G401.6 (cell line): ENCODE measurements around the gene NFASC.

ENCODE experiments used
- FAIRE-seq: peaks from 2 replicates; lab custom pipeline; 2012; peaks lifted over from hg19 to GRCh38; lab: Jason Lieb, UNC

NFASC gene

DNA sequence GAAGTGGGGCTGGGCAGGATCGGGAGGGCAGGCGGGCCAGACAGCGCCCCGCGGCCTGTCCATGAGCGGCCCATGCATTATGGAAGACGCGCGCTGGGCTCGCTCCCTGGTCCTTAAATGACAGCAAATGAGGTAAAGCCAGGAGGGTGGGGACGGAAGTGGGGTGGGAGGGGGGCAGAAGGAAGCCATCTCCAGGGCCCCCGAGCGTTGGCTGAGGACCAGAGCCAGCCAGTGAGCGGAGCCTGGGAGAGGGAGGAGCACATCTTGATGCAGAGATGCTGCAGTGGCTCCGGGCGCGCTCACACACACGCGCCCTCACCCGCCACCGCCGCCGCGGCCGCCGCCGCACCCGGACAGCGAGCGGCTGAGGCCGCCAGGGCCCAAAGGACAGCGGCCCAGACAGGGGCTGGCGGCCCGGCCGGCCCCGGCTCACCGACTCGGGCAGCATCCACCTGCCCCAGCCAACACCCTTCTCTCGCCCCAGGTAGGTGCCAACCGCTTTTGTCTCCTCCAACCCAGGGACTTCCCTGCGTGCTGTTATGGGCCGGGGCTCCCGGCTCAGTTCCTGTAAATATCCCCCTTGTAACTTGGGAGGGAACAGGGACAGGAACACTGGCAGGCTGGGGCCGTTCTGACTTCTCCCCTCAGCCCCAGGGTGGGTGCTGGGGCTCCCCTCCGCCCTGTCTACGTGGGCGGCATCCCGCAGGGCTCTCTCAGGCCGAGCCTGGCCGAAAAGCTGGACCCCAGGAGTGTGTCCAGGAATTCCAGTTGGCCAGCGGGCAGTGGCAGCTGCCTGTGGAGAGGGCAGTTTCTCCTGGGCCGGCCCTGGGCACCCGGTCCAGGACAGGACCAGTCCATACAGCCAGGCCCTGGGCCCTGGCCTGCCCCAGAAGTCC is 172.5 kb downstream of the NFASC start, which contains the start of gene CNTN2:
CNTN2 (plus strand) TSS at position 302 of the 896 bp plus-strand sequence. CDS start 9,974 bp downstream, outside the sequence.
- FAIRE-seq = no peak

DNA sequence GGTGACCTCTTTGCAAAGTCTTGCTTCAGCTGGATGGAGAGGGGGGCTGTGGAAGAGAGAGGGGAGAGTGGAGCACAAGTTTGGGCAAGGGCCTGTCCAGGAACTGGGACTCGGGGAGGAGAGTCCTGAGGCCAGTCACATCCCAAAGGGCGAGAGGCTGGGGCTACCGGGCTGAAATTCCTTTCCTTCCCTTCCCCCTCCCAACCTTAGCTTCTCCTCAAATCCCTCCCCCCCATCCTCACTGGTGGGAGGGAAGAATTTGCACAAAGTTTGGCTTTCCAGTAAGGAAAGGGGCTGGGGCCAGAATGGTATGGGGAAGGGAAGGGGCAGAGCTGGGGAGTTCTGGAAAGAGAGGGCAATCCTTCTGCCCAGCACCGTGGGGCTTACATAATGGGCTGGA is 173.2 kb downstream of the NFASC start:
- no peak for FAIRE-seq

DNA sequence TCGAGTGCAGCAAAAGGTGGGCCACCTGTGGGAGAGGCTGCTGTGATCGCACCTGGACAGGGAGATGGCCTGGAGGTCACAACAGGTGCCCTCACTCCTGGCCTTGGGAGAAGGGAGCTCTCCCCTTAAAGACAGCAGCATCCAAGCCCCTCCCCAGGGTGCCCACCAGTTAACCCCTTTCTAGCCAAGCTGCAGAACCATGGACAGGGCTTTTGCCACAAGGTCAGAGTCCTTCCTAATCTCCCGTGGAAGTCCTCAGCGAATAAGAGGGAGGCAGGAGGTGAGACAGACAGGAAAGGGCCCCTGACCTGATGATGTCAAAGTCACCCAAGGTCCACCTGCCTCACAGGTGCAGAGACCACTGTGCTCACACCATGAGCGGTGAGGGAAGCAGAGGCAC is 174.1 kb downstream of the NFASC start:
- FAIRE-seq = no peak

DNA sequence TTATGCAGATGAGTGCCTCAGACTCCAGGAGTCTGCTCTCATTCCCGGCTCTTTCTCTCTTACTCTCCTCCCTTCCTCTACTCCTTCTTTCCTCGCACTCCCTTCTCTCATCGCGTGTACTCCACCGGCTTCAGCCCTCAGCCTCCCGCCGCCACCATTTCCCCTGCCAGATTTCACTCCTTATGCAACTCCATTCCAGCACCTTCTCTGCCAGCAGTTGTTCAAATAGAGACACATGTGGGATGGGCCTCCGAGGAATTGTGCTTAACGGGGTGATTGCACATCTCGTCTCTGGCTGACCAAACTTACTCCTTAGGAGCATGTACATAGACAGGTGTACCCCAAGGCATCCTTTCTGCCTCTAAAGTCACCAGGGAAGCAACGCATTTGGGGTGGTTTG is 174.5 kb downstream of the NFASC start:
- FAIRE-seq = no peak

DNA sequence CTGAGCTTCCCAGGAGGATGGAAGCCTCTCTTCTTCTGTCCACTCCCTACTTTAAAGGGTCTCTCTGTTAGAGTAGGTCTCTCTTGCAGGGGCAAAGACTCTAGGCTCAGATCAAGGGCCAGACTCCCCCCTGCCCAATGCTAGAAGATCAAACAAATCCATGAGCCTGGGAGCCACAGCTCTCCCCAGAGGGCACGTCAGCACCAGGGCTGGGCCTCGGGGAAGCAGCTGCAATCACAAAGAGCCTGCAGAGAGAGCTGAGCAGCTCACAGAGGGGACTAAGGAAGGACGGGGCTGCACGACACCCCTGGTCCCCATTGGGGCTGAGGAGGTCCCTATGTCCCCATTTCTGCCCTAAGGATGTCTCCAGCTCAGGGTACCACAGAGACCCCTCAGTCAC is 176.2 kb downstream of the NFASC start:
- FAIRE-seq = no peak

DNA sequence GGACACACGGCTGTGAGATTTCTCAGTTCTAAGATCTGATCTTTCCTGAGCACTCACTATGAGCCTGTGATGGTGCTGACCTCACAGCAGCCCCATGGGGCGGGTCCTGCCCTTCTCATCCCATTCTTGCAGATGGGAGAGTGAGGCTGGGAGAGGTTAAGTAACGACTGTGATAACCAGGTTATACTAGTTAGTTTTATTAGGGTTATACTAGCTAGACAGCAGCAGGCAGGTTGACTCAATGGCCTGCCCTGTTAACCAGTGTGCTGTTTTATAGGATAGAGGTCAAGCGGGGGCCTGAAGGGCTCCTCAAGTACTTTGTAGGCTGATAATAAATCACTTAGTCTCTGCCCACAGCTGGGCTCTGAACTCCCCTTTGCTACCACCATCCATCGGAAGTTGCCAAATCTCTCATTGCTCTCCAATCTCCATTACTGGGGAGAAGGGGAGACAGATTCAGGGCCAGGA is 177.1 kb downstream of the NFASC start:
- no peak for FAIRE-seq

DNA sequence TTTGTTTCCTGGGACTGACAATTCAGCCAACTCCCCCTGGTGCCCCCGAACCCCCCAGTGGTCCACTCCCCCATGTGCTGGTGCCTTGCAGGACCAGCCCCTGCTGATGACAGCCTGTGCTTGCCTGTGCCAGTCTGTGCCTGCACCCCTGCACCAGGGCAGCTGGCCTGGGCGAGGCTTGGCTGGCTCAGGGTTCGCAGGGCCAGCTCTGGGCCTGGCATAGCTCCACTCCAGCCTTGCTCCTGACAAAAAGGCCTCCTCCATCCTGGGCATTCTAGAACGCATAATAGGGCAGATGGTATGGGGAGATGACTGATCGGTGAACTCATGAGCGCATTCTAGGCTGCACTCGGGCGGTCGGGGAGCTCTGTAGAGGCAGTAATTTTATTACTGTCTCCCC is 177.7 kb downstream of the NFASC start:
- no peak for FAIRE-seq

DNA sequence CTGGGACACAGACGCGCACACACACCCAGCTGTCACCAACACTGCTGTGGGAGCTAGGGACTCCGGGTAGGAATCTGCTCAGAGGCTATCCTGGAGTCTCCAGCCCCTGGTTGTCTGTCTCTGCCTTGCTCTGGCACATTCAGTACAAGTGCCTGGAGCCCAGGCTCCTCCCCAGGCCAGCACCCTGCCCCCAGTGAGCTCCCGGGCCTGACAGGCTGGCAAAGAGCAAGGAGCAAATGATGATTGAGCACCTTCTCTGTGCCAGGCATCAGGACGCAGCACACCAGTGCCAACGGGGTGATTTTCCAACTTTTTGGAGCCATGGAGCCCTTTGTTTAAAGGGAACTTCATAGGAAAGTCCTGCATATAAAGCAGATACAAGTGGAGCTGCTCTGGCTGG is 178.8 kb downstream of the NFASC start:
- FAIRE-seq = no peak

DNA sequence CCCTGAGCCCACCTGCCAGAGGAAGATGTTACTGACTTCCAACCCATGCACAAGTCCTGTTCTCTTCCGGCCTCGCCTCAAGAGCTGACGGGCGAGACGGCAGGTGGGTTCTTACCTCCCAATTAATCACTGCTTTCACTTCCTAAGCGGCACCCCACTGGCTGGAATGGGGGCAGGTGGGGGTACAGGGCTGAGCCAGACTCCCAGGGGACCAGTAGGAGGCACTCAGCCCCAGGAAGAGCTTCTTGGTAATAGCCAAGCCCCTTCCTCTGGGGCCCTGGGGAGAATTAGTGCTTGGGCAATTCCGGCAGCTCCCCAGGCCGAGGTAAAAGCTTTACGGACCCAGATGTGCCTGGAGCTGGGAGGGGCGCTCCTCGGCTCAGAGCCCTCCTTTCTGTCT is 182.0 kb downstream of the NFASC start:
- FAIRE-seq = no peak

DNA sequence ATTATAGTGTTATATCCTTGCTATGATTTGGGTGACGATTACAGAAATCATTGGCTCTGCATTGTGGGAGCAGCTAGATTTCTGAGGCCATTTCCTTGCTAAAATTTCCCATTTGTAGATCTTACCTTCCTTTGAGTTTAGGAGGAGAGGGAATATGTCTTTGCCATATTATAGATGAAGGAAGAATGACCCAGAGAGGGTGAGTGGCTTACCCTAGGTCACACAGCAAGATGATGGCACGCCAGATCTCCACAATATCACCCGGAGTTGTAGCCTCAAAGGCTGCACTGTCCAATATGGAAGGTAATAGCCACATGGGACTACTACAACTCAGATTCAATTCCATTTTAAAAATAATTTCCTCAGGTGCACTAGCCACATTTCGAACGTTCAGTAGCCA is 182.6 kb downstream of the NFASC start:
- FAIRE-seq = no peak

DNA sequence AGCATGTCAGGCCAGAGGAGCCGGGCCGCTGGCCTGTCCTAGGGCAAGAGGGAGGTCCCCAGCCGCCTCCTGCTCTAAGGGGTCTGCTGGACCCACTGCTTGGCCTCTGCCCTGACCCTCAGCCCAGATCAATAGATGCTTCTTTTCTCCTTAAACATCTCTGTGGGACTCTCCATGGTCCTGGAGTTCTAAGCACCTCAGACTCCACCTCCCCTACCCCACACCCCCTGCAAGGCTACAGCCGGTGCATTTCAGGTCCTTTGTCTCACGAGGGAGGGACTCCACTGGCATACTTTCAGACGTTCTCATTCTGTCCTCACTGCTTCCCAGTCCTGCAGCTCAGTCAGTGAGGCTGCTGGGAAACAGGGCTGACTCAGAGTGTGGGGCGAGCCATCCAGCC is 183.4 kb downstream of the NFASC start:
- no peak for FAIRE-seq

DNA sequence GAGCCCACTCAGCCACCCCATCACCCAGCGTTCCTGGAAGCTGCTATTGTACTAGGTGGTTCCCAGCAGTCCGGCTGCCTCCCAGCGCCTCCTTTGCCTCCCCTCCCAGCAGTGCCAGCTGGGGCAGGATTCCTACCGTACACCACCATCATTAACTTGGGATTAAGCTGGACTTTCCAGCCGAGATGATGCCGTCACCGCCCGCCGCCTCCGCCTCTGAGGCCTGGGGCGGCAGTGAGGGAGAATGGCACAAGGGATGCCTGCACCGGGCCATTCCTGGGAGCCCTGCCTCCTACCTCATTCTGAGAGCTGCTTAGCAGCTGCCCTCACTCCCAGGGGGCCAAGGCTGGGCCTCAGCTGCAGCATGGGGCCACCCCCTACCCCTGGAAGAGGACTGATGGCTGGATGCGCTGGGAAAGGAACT is 185.5 kb downstream of the NFASC start:
- no peak for FAIRE-seq

DNA sequence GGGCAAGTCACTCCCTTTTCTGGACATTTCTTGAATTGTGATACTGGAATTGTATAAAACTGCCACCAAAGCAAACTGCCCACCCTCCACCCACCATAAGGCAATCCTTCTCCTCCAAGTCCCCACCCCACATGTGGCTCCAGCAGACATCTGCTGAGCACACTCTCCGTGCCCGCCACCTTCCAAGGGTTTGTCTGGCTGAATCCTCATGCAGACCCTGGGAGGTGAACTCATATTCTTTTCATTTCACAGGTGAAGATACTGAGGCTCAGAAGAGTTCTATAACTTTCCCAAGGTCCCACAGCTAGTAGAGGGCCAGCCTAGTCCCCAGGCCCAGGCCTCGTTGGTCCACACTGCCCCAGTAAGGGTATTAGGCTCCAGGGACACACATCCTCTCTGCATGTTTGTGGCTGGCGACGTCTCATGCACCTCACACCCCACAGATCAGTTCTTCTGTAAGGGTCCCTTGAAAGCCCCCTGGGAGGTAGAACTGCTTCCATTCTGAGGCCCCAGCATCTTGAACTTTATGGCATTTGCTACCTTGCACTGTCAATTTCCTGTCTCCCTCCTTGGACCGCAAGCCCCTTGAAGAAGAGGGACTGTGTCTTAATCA is 186.4 kb downstream of the NFASC start:
- FAIRE-seq = no peak

DNA sequence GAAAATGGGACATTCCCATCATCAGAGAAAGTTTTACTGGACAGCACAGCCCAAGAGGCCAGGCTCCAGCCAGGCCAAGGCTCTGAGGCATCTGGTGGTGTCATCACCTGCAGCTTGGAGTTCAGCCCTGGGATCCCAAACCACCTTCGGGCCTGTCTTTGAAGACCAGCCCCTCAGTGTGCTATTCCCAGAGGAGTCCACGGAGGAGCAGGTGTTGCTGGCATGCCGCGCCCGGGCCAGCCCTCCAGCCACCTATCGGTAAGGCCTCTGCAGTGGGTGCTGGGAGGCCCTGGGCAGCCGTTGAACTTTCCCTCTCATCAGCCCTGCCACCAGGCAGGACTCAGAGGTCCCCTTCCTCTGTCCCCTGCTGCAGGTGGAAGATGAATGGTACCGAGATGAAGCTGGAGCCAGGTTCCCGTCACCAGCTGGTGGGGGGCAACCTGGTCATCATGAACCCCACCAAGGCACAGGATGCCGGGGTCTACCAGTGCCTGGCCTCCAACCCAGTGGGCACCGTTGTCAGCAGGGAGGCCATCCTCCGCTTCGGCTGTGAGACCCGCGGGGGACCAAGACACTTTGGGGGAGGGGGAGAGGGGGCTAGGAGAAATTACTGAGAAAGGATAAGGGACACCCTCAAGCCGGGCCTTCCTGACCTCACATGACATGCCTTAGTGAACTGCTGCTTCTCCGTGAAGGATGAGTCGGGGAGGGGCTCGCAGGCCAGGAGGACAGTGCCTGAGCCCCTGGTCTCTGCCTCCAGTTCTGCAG is 187.3 kb downstream of the NFASC start:
- no peak for FAIRE-seq

DNA sequence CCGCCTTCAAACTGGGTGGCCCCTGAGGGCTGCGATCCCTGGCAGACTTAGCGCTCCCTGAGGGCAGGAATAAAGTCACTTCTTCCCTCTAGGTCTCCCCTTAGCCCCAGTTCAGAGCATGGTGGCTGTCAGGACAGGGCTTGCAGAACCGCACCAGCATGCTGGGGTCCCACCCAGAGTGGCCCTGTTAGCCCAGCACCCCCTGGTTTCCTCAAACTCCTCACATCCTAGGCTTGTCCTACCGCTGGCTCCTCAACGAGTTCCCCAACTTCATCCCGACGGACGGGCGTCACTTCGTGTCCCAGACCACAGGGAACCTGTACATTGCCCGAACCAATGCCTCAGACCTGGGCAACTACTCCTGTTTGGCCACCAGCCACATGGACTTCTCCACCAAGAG is 188.2 kb downstream of the NFASC start:
- FAIRE-seq = no peak

DNA sequence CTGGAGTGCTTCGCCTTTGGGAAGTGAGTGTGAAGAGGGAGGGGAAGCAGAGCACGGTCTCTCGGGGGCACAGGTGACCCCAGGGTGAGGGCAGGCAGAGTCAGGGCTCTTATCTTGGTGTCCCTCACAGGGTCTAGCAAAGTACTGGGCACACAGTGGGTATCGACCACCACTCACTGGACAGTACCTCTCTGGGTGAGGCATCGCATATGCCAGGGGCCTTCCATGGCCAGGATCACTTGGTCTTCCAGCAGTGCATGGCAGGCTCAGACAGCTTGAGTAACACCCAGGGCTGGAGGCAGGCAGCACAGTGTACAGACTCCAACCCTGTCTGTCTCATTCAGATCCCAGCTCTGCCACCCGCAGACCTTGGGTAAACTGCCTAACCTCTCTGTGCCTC is 189.0 kb downstream of the NFASC start:
- no peak for FAIRE-seq

DNA sequence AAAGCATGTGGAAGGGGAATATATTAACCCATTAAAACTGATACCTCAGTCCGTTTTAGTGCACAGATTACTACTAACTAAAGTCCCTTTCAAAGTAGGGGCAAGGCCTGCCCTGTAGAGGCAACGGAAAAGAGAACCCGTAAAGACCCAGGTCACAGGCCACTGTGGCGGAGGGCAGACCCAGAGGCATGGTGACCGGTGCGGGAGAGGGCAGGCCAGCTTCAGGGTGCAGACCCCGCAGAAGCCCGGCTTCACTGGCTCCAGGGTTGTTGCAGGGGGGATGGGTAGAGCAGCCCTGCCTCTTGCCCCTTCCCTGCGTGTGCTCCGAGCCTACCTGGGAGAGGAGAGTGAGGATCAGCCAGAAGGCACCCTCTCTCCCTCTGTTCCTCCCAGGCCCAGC is 190.1 kb downstream of the NFASC start:
- FAIRE-seq = no peak

DNA sequence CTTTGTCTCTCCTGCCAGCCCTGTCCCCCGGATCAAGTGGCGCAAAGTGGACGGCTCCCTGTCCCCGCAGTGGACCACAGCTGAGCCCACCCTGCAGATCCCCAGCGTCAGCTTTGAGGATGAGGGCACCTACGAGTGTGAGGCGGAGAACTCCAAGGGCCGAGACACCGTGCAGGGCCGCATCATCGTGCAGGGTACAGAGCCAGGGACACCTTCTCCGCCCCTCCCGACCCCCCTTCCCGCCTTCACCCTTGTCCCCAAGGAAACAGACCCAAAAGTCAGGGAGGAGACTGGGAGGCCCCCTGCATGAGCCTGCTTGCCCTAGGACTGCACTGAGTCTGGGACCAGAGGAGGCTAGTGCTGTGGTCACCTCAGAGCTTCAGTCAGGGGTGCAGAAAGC is 190.6 kb downstream of the NFASC start:
- no peak for FAIRE-seq

DNA sequence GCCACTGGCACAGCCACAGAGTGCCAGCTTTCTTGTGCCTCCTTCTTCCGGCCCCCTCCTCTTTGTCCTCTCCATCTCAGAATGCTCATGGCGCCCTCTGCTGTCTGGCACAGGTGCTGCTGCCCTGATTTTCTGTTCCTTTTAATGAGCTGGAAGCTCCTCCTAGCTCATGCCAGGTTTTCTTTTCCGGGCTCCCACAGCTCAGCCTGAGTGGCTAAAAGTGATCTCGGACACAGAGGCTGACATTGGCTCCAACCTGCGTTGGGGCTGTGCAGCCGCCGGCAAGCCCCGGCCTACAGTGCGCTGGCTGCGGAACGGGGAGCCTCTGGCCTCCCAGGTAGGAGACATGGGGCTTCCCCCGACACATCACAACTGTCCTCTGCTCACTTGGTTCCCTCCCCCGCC is 191.0 kb downstream of the NFASC start:
- FAIRE-seq = peak; percentile 48

DNA sequence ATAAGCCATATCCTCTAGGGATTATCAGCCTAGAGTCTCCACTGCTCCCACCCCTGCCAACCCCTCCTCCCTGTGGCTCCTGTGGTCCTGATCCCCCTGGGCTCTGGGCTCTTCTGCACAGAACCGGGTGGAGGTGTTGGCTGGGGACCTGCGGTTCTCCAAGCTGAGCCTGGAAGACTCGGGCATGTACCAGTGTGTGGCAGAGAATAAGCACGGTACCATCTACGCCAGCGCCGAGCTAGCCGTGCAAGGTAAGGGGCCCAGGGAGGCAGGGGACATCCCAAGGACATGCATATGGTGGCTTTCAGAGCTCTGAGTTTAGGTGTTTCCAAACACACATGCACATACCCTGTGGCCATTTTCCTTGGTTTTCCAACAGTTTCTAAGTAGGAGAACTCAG is 191.7 kb downstream of the NFASC start:
- FAIRE-seq = no peak

DNA sequence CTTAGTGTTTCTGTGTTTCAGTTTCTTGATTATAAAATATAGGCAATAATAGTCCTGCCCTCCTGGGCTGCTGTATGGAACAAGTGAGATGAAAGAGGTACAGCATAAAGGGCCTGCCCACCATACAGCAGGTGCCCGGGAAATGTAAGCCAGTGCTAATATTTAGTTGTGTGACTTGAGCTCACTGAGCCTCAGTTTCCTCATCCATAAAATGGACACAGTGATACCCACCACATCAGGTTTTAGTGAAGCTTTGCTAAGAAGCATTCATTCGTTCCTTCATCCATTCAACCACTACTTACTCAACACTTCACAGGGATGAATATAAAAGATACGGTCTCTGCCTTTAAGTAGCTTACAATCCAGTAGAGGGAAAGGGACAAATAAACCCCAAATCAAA is 192.2 kb downstream of the NFASC start:
- no peak for FAIRE-seq

DNA sequence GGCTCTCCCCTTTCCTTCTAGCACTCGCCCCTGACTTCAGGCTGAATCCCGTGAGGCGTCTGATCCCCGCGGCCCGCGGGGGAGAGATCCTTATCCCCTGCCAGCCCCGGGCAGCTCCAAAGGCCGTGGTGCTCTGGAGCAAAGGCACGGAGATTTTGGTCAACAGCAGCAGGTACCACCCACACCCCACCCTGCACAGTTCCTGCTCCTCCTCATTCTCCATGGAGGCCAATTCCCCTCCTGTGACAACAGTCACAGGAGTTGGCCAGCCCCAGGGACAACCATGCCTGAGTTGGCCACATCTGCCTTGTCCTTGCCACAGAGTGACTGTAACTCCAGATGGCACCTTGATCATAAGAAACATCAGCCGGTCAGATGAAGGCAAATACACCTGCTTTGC is 193.6 kb downstream of the NFASC start:
- FAIRE-seq = no peak

DNA sequence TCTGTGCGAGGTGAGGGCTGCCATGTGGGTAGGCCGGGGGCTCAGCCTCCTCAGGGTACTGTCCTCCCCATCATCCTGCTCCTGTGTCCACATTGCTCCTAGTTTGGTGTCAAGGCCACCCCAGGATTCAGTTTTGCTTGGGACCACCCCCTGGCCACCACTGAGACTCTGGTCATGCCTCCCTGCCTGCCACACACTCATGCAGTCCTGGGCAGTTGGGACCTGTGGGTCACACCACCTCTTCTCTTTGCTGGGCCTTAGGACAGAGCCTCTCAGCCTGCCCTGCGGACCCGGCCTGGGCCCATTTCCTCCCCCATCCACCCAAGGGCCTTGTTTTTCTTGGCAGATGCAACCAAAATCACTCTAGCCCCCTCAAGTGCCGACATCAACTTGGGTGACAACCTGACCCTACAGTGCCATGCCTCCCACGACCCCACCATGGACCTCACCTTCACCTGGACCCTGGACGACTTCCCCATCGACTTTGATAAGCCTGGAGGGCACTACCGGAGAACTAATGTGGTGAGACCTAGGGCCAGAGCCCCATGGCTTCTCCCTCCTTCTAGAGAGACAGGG is 194.2 kb downstream of the NFASC start:
- no peak for FAIRE-seq
